Dermis blood vessel endothelial cell (primary cell): ENCODE data around the gene C17orf50. TPM values are rescaled to one million over a fixed set of nuclear protein-coding genes. Genes with fewer than 3 reads are reported as not detected.

Experiments used
- DNase-seq: peaks from one replicate; pipeline ENCODE4 v3.0.0; 2010
- total RNA-seq: library from RNA; depleted of rRNA; stranded (reverse); fragments of >200 nt; gene quantifications from 2 replicates; pipeline ENCODE4 v1.2.3, GENCODE V29; 2014

The C17orf50 gene
- total RNA-seq, 1 donor from 2014 or later: not detected

- DNase-seq: no peak
Observed at GRCh38 chr17:35788477-35789368, 28.0 kb downstream of the C17orf50 start.

GRCh38 chr17:35790841-35791240 lies 30.2 kb downstream of the C17orf50 start:
- DNase-seq: no peak

DNA sequence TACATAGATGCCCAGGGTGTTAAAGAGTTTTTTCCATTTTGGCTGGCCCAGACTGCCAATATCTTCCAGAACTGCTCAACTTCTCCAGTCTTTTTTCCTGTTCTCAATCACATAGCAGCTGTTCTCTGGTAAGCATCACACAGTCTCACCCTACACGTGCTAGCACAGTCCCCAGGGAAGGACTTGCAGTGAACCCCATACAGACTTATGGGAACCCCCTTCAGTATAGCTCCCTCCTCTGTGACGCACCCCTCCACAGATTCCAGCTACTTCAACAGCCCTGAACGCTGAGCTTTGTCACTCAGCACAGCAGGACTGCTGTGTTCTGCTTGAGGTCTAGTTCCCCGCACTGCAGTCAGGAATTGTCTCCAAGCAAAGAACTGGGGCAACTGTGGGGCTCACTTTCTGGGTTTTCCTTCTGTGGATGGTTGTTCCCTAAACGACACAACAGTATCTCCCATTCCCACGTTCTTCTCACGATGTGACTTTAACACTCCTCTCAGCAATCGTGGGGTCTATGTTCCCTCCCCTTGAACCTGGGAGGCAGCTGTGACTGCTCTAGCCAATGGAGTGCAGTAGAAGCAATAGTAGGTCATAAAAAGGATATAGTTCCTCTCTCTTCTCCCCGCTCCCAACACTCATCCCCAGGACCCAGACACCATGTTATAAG lies 31.1 kb downstream of the C17orf50 start:
- no peak for DNase-seq

DNA sequence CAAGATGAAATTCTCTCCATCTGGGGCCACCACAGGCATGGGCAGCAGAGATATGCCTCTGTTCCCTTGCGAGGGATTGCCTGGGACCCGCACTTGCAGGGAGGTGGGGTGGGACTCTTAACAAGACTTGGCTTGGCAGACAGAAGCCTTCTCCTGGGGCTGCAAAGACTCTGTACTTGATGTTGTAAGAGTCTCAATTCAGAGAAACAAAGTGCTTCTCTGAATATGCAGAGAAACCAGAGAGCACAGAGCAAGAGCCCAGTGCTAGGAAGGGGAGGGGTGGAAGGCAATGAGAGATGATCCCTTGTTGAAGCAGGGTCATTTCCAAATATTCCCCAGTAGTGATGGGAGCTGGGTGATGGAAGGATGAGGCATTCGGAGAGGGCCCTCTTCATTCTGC lies 32.6 kb downstream of the C17orf50 start:
- DNase-seq: no peak

DNA sequence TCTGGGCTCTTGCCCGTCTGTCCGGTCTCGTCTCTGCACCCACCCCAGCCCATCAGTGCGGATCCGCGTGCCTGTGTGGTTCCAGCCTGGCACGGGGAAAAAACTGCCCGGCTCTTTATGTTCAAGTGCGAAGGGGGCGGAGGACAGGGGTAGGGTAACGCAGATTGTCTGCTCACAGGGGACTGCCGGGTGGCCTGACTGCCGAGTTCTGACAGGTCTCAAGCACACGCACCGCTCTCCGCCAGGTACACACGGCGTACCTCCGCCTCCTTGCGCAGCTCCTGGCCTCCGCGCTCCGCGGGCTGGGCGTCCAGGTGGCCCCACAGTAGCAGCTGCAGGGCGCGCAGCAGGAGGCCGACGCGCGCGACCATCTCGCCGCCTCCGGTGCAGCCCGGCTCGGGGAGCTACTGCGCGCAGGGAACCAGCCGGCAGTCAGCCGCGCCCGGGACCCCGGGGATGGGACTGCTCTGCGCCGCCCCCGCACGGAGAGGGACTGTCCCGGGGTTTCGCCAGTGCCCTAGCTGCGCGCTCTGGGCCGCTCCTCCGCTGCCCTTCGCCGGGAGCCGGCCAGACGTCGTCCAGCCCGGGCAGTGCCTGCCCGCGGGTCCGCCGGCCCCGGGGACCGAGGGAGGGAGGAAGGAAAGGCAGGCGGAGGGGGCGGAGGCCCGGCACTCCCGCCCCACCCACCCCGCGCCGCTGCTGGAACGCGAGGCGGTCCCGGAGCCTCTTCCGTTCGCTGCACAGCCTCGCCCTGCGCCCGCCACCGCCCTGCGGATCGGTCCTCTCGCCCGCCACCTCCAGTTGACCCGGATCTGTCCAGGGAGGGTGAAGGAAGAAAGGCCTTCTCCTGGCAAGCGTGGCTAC lies 34.6 kb downstream of the C17orf50 start, which contains the start of gene MMP28:
MMP28 (minus strand) TSS at position 635 of the 864 bp plus-strand sequence; CDS start at position 371, 264 bp downstream.
- DNase-seq: peak; percentile 45

DNA sequence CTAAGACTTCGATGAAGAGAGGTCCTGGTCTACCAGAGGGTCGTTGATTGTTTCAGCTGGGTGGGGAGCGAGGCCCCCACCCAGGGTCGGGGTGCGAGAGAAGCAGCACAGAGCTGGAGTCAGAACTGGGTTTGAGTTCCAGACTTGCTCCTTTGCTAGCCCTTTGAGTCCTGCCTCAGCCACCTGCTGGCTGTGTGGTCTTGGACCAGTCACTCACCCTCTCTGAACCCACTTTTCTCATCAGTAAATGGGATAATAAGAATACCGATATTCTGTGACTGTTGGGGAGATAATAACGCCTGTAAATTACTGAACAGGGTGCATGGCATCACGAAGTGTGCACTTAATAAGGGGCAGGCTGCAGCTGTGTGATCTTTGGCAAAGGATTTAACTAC lies 35.2 kb downstream of the C17orf50 start:
- DNase-seq: no peak

DNA sequence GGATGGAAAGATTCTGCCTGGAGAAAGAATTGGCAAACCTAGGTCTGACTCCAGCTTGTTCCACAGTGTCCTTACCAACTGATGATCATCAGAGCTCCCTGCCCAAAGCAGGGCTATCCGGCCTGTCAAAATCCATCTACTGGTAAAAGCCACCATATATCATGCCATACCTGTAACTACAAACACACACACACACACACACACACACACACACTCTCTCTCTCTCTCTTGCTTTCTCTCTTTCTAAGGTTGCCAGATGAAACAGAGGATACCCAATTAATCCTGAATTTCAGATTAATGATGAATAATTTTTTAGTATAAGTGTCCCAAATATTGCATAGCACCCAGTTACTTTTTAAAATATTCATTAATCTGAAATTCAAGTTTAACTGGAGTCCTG lies 36.3 kb downstream of the C17orf50 start:
- no peak for DNase-seq

- DNase-seq: no peak
Observed at GRCh38 chr17:35797370-35797769, 36.7 kb downstream of the C17orf50 start.

- no peak for DNase-seq
Observed at GRCh38 chr17:35797918-35798317, 37.2 kb downstream of the C17orf50 start.

DNA sequence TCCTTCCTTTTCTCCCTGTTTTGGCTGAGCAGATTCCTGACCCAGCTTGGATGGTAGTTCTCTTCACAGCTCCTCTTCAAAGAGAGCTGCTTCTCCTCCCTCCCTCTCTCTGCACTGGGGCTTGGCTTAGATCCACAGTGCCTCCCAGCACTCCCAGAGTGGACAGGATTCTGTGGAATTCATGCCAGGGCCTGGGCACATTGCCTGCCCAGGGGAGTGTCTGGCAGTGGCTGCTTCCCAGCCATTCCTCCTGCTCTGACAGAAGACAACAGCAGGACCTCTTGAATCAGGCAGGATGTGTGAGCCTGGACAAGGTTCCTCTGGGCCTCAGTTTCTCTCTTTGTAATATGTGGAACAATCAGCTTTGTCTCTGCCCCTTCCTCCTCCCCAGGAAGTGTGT lies 39.3 kb downstream of the C17orf50 start:
- DNase-seq: peak; percentile 59

- DNase-seq: peak; percentile 100
Observed at GRCh38 chr17:35801583-35802224, 41.0 kb downstream of the C17orf50 start.

- peak; percentile 95 for DNase-seq
Observed at GRCh38 chr17:35804658-35805192, 44.0 kb downstream of the C17orf50 start.

GRCh38 chr17:35807371-35808144 lies 46.9 kb downstream of the C17orf50 start:
- peak; percentile 28 for DNase-seq

- DNase-seq: peak; percentile 26
Observed at GRCh38 chr17:35808240-35808961, 47.7 kb downstream of the C17orf50 start.

DNA sequence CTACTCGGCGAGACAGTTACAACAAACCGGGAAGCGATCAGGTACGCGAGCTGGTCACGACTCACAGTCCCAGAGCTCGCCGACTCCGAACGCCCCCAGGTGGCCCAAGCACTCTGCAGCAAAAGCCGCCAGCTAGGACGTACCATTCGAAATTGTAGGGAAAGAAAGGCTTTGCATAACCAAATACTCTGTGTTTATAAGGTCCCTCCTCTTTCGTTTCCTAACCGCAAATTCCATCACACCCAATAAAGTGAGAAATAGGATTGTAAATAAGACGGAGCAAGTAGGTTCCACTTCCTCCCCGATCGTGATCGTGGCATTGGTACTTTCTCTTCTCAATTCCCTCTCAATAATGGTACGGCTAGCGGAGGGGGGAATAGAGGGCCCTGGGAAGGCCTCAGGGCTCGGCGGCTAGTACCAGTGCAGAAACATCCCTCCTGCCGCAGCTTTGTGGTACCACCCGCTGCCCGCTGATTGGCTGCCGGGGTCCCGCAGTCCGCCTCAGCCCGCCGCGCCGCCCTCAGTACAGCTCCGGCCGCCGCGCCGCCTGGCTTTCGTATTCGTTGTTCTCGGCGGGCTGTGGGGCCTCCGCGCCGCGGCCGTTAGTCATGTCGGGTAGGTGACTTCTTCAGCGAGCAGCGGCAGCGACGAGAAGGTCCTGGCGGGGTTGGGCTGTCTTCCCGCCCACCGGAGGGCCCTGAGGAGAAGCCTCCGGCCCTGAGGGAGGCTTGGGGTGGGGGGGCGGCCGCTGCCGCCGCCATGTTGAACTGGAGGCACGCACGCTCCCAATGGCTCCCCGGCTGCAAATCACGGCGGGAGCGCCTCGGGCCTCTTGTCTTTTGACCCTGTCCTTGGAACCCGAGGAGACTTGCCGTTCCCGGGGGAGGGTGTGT lies 48.5 kb downstream of the C17orf50 start, which contains the start of gene TAF15:
TAF15 (plus strand) TSS at position 523 of the 893 bp plus-strand sequence; CDS start at position 609, 86 bp downstream.
- peak; percentile 99 for DNase-seq

- DNase-seq: peak; percentile 20
Observed at GRCh38 chr17:35809855-35810461, 49.3 kb downstream of the C17orf50 start.

DNA sequence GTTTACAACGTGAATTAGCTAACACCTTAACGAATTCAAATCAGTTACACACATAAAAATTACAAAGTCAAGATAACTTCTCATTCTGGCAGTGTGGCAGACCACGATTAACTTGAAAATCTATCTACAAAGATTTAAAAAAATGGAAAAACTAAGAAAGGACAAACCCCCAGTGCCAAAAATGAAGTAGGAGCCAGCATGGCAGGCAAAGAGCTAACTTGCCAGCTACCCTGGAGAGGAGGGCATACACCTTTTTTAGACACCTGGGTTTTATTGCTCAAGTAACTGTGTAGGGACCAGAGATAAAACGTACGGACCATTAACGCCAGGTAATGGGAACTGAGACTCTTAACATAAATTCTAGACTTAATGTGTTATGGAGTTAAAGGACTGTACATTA lies 51.1 kb downstream of the C17orf50 start:
- no peak for DNase-seq

GRCh38 chr17:35812456-35812855 lies 51.8 kb downstream of the C17orf50 start:
- DNase-seq: no peak
